Ascending aorta (tissue), 2 donors: ENCODE measurements around the gene GABBR1. TPM values are rescaled to one million over a fixed set of nuclear protein-coding genes. Genes with fewer than 3 reads are reported as not detected.

ENCODE experiments used
- DNase-seq, 2 donors: peaks; one replicate each; pipeline ENCODE4 v3.0.0-alpha.2; 2019; ENCODE audit warnings: low spot score in 2 of 2
- H3K27ac ChIP-seq, 2 donors: fragments of 200-600 bp; sonication (generic); one replicate each; pipeline ENCODE4 v1.5.1; 2016 to 2017; ENCODE audit warnings: mild to moderate bottlenecking in 1 of 2
- H3K27me3 ChIP-seq: fragments of 200-600 bp; sonication (generic); one replicate; pipeline ENCODE4 v1.5.1; 2017
- H3K36me3 ChIP-seq, 2 donors: fragments of 200-600 bp; sonication (generic); one replicate each; pipeline ENCODE4 v1.5.1; 2016
- H3K4me1 ChIP-seq, 2 donors: fragments of 200-600 bp; sonication (generic); one replicate each; pipeline ENCODE4 v1.5.1; 2016 to 2017; ENCODE audit warnings: mild to moderate bottlenecking in 1 of 2
- H3K4me3 ChIP-seq, 2 donors: fragments of 200-600 bp; sonication (generic); one replicate each; pipeline ENCODE4 v1.5.1; 2016 to 2017; ENCODE audit warnings: mild to moderate bottlenecking in 1 of 2
- H3K9me3 ChIP-seq, 2 donors: fragments of 200-600 bp; sonication (generic); one replicate each; pipeline ENCODE4 v1.5.1; 2016
- CTCF ChIP-seq, 3 experiments: fragments of 200-600 bp in 2 of 3; fragments of 450-650 bp in 1 of 3; sonication (generic) in 2 of 3; IDR thresholded peaks; one replicate each; pipeline ENCODE4 v1.5.1; 2016 to 2019; ENCODE audit warnings: antibody characterized with exemption in 3 of 3, mild to moderate bottlenecking in 1 of 3, moderate library complexity in 1 of 3
- intact Hi-C: fragments of 100-400 bp; cut with DNase I; formaldehyde crosslinking; loops from one replicate; pipeline ENCODE4 v1.15.1; 2023
- total RNA-seq: library from RNA; depleted of rRNA; stranded (reverse); fragments of >200 nt; gene quantifications from one replicate; pipeline ENCODE4 v1.1.0, GENCODE V29; 2016

GABBR1 gene
- total RNA-seq, 1 donor from 2014 or later = 166 TPM

DNA sequence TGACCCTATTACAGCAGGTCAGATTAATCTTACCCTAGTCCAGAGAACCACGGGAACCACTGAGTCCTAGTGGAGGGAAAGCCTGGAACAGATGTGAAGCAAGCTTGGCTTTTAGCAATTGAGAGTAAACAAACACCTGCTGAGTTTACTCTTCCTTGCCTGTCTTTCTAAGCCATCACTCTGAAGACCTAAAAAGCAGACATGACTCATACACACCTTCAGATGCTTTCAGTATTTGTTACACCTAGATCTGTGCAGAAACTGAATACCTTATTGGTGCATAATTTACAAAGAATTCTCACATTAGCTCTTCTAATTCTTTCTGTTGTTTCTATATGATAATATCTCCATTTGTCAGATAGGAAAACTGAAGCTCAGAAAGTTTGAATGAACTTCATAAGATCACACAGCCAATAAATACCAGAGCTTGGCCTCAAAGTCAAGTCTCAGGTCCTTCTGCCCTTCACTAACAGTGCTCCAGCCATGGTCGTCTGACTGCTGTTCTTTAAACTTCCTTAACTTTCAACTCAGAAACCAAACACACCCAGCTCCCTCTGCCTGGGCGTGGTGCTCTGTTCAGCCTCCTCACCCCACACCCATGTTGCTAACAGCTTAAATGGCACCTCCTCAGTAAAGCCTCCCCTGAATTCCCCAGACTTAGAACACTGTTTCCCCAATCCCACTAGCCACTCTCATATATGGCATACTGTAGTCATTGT lies 8.6 kb upstream of the GABBR1 start:
- no peaks in the 10 kb centered on the region for H3K36me3 ChIP-seq
- no peak overlapping the region for H3K27ac ChIP-seq
- H3K4me3 ChIP-seq = no peak overlapping the region
- no peak for DNase-seq
- TF ChIP-seq CTCF (IDR thresholded peaks at IDR 0.05) = no peak
- H3K9me3 ChIP-seq = no peaks in the 10 kb centered on the region
- no peaks in the 10 kb centered on the region for H3K4me1 ChIP-seq
- no peaks in the 10 kb centered on the region for H3K27me3 ChIP-seq
- intact Hi-C loops = no loop called here

DNA sequence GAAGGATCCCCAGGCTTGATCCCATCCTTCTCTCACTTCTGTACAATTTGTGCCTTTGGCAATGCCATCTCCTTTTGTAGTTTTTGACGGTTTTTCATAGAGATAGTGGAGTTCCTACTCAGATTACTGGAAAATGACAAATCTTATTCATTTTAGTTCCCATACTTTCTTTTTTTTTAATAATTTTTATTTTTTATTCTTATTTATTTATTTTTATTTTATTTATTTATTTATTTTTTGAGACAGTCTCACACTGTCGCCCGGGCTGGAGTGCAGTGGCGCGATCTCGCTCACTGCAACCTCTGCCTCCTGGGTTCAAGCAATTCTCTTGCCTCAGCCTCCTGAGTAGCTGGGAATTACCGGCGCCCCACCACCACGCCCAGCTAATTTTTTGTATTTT lies 4.3 kb upstream of the GABBR1 start:
- Histone ChIP-seq H3K4me3 (no peak overlapping the region), H3K9me3 (no peaks in the 10 kb centered on the region), H3K4me1 (no peaks in the 10 kb centered on the region), H3K27ac (no peak overlapping the region), H3K36me3 (no peaks in the 10 kb centered on the region), H3K27me3 (no peaks in the 10 kb centered on the region)
- no peak for DNase-seq
- no peak for TF ChIP-seq CTCF (IDR thresholded peaks at IDR 0.05)
- intact Hi-C loops = loop anchor here (10.0 kb wide), 1 partner anchor 578 kb away; the partner anchor contains the start of gene TRIM26

DNA sequence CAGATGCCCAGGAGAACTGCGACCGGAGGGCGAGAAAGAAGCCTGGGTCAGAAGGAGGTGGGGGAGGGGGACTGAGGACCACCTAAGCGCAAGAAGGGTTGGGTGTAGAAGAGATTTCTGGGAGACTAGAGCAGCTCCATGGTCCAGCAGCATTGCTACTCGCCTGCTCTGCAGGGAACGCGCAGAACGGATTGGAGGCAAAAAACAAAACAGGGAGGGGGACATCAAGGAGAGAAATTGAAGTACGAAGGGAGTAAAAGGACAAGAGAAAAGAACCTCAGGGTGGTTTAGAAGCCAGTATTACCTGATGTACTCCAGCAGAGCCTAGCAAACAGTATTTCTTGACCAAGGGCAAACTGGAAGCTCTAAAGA lies 537 bp upstream of the GABBR1 start:
- peaks cover 8 to 17% of the 10 kb centered on the region in 2 donors for H3K4me1 ChIP-seq
- TF ChIP-seq CTCF (IDR thresholded peaks at IDR 0.05) = no peak
- H3K27me3 ChIP-seq = no peaks in the 10 kb centered on the region
- H3K4me3 ChIP-seq = peak overlapping the region; percentile 77 to 81
- no peak for DNase-seq
- H3K27ac ChIP-seq = peak overlapping the region; percentile 79 to 81
- intact Hi-C loops = loop anchor here (2.0 to 10.0 kb wide), 3 partner anchors 255 to 581 kb away; partner anchors contain the start of gene TRIM26
- H3K9me3 ChIP-seq = no peaks in the 10 kb centered on the region
- no peaks in the 10 kb centered on the region for H3K36me3 ChIP-seq

- Histone ChIP-seq H3K27ac (peak overlapping the region; percentile 79 to 81), H3K9me3 (no peaks in the 10 kb centered on the region), H3K27me3 (no peaks in the 10 kb centered on the region), H3K4me3 (peak overlapping the region; percentile 77 to 81), H3K36me3 (no peaks in the 10 kb centered on the region), H3K4me1 (peaks cover 11 to 23% of the 10 kb centered on the region in 2 donors)
- intact Hi-C loops = loop anchor here (2.0 to 10.0 kb wide), 3 partner anchors 257 to 583 kb away; partner anchors contain the start of gene TRIM26
- TF ChIP-seq CTCF (IDR thresholded peaks at IDR 0.05) = no peak
- peak in 1 of 2 donors; percentile 82 for DNase-seq
Measured at GRCh38 chr6:29631860-29632731, 887 bp downstream of the GABBR1 start.

GRCh38 chr6:29631209-29631810 lies 1.7 kb downstream of the GABBR1 start:
- Histone ChIP-seq H3K36me3 (no peaks in the 10 kb centered on the region), H3K4me3 (peak overlapping the region in 1 of 2 donors; percentile 81), H3K4me1 (peaks cover 11 to 25% of the 10 kb centered on the region in 2 donors), H3K27ac (no peak overlapping the region), H3K27me3 (no peaks in the 10 kb centered on the region), H3K9me3 (no peaks in the 10 kb centered on the region)
- intact Hi-C loops = loop anchor here (5.0 to 10.0 kb wide), 2 partner anchors 346 to 583 kb away; partner anchors contain the start of gene TRIM26
- DNase-seq = no peak
- TF ChIP-seq CTCF (IDR thresholded peaks at IDR 0.05) = no peak
